AG09319 (cell line): ENCODE measurements around the gene TNIP1.

Experiments
- DNase-seq: peaks from one replicate; pipeline ENCODE4 v3.0.0-alpha.2; 2010; ENCODE audit warnings: low read depth; ENCODE audit errors: extremely low read depth
- CTCF ChIP-seq: IDR thresholded peaks from 2 replicates; pipeline ENCODE4 v1.5.1; 2011; ENCODE audit warnings: low read depth, mild to moderate bottlenecking, inconsistent platforms, low read length, moderate library complexity

Gene TNIP1

GRCh38 chr5:151110992-151111391, 30.2 kb upstream of the TNIP1 start:
- DNase-seq: no peak

GRCh38 chr5:151110122-151110681, 29.4 kb upstream of the TNIP1 start:
- DNase-seq: no peak
- no peak for TF ChIP-seq CTCF

More at GRCh38 chr5:151110992-151111391, 30.2 kb upstream of the TNIP1 start:
- TF ChIP-seq CTCF: no peak

- no peak for DNase-seq
- no peak for TF ChIP-seq CTCF
Observed at GRCh38 chr5:151108566-151108965, 27.7 kb upstream of the TNIP1 start.

- peak; percentile 48 for DNase-seq
- no peak for TF ChIP-seq CTCF
Observed at GRCh38 chr5:151107738-151108520, 27.1 kb upstream of the TNIP1 start.

- no peak for TF ChIP-seq CTCF
- no peak for DNase-seq
Observed at GRCh38 chr5:151107084-151107483, 26.2 kb upstream of the TNIP1 start.

GRCh38 chr5:151106509-151106908, 25.7 kb upstream of the TNIP1 start:
- no peak for DNase-seq
- TF ChIP-seq CTCF: no peak

- no peak for DNase-seq
- no peak for TF ChIP-seq CTCF
Observed at GRCh38 chr5:151106043-151106442, 25.2 kb upstream of the TNIP1 start.
